Measurements from ENCODE around the gene ALG1.
"Not testable (repeated sequence)": the region's sequence is repeated elsewhere in the genome, so short reads cannot be mapped to it uniquely, and the experiment has no call there.

- TF ChIP-seq POLR2A, CTCF (IDR thresholded peaks at IDR 0.05): not testable (repeated sequence)
Observed at GRCh38 chr16:5099174-5099573, 27.5 kb downstream of the ALG1 start.

Data from thyroid gland (tissue), 4 donors.